HG02973 (cell line): ENCODE measurements around the gene TRIM29.

ENCODE experiments used
- ATAC-seq: cut with Tn5 transposase; IDR thresholded peaks from one replicate; pipeline ENCODE4 v1.9.1; 2021; ENCODE audit warnings: moderate library complexity; ENCODE audit not compliant: unreplicated experiment

Gene TRIM29

DNA sequence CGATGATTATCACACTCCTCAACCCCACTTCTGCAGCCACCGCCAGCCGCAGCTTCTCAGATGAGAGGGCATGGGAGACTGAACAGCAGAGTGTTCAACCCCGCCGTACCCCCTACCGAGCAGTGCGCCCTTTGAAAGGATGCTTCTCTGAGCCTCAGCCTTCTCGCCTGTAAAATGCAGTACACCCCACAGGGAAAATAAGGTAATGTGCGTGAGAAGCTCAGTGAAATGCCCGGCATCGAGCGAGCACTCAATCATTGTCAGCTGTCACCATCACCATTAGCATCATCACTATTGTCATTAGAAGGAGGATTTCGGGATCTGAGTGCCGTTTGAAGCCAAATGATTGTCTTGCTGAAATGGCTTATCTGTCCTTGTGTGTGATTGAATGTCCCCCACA, 13.6 kb downstream of the TRIM29 start:
- ATAC-seq = no peak

DNA sequence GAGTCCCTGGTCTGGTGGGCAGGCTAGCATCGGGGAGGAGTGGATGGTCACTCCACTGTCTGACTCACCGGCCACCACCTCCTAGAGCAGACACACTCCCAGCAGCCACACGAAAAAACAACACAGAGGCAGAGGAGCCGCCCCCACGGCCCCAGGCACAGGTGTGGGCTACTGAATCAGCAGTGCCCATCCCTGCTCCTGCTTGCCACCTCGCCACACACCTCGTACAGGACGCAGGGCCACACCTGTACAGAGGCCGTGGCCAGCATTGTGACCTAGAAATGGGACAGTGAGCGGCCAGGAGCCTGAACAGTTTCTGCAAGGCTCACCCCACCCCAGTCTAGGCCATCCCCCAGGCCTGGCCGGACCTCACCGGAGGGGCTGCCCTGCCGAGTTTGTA, 14.0 kb downstream of the TRIM29 start:
- ATAC-seq = no peak

DNA sequence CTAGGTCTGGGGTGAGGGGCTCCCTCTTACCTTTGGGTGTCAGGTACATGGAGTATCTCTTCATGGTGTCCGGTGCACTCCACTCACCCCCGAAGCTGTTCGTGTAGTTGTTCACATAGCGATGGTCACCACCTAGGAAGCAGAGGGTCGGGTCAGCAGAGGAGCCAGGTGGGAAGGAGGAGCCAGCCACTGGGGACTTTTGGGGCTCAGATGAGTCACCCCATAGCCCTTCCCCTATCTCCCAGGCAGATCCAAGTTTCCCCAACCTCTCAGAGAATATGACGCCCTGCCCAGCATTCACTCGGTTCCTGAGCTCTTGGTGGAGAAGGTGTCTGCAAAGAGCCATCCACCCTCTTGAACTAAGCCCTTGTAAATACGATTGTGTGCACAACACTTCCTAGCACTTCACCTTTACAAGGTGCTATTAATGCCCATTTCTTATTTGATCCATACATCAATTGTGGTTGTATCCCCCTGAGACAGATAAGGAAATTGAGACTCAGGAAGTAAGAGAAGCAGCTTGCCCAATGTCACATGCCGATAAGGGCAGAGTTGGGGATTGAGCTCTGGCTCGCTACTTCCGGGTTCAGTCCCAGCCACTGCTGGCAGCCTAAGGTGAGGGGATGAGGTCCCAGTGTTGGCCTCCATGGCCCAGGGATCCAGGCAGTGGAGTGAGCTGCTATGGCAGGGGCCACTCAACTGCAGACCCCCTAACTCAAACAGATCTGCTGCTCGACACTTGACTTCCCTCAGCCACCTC, 14.8 kb downstream of the TRIM29 start:
- no peak for ATAC-seq

- ATAC-seq = no peak
Measured at GRCh38 chr11:120121914-120122473, 15.9 kb downstream of the TRIM29 start.

DNA sequence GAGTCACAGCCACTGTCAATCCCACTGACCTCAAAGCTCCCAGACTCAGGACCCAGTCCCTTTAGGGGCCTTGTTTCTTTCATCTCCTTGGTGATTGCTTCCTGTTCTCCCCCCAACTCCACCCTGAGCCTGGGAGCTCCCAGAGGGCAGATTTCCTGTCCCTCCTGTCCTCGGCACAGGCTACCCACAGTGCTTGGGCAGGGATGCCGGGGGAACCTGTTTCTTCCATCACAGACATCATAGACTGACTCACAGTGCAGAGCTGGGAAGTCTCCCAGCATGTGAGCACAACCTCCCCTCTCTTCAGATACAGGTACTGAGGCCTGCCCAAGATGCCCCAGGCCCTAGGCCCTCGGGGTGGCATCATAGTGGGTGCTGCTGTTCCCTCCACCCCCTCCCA, 16.6 kb downstream of the TRIM29 start:
- no peak for ATAC-seq

GRCh38 chr11:120120805-120121335, 17.0 kb downstream of the TRIM29 start:
- ATAC-seq = no peak

- no peak for ATAC-seq
Measured at GRCh38 chr11:120119121-120119520, 18.8 kb downstream of the TRIM29 start.

DNA sequence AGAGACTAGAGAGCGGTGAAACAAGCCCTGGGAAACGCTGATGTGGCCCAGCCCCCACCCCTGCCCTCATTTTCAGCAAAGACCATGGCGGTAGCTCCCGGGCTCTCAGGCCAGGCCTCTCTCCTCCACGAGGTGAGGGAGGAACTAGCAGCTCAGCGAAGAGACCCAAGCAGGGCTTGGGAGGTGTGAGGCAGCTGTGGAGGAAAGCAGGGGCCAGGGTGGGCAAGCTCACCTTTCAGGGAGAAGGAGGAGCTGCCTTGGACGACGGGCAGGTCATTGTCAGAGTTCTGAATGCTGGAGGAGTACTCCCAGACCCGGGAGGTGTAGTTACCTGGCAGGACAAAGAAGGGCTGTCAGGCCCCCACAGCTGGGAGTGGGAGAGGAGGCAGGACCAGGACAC, 19.9 kb downstream of the TRIM29 start:
- no peak for ATAC-seq

DNA sequence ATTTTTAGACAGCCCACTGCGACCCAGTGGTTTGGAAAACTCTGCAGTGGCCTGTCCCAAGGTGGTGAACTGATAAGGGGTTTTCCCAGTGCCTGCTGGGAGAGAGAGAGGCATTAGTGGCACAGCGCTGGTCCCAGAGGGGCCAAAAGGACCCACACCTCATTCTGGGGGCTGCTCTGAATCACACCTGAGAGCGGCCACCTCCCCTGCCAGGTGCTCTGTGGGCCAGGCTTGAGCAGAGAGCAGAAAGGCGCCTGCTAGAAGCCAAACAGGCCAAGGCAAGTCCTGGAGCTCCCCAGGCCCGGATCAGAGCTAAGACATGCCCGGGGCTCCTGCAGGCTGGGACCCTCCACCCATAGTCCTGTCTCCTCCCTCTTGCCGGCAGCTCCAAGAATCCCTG, 20.9 kb downstream of the TRIM29 start:
- no peak for ATAC-seq

- no peak for ATAC-seq
Measured at GRCh38 chr11:120115272-120116000, 22.5 kb downstream of the TRIM29 start.

GRCh38 chr11:120112174-120112796, 25.6 kb downstream of the TRIM29 start:
- no peak for ATAC-seq

DNA sequence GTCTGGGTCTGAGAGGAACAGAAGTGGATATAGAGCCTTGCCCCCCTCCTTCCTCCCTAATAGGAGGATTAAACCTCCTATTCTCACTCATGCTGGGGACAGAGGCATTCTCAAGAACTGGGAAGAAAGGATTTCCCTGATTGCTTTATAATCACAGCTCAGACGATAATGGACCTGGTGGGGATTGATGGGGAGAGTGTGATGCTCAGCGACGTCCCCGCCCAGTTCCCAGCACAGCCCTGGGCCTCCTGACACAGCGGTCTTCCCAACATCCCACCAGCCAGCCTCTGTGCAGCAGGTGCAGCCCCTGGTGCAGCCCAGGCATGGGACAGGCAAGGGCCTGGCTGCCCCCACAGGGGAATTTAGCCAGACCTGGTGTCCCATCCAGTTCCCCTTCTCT, 28.4 kb downstream of the TRIM29 start:
- no peak for ATAC-seq

- no peak for ATAC-seq
Measured at GRCh38 chr11:120108785-120109168, 29.1 kb downstream of the TRIM29 start.

GRCh38 chr11:120108154-120108784, 29.6 kb downstream of the TRIM29 start:
- no peak for ATAC-seq

GRCh38 chr11:120107692-120108091, 30.2 kb downstream of the TRIM29 start:
- ATAC-seq = no peak

DNA sequence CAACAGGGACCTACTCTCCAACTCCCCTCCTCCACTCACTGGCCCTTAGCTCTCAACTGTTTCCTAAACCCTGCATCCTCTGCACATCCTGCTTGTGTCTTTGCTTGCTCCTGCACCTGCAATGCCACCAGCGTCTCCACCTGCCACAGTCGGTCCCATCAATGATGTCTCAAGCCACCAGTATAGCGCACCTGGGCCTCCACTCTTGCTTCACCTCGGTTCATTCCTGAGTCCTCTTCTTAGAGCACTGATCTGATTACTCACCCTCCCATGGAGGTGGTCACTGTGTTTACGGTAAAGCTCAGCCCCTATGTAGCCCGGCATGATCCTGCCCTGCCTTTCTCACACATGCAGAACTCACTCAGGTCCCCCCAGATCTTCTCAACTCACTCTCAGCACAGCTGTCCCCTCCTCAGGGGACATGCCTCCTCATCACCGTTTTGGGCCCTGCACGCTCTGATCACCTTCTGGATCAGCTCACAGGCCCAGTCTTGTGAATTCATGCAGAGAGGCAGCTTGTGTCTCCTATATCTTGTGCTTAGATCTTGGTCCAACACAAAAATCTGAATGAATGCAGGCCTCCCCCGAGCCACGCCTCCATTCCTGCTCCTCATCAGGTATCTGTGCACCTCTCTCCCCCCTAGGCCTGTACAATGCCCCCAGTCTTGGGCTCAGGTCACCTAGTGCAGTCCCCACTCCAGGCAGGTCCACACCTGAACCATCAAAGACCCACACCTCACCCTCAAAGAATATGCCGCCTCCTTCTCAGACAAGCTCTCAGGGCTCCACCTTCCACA, 31.4 kb downstream of the TRIM29 start:
- no peak for ATAC-seq

DNA sequence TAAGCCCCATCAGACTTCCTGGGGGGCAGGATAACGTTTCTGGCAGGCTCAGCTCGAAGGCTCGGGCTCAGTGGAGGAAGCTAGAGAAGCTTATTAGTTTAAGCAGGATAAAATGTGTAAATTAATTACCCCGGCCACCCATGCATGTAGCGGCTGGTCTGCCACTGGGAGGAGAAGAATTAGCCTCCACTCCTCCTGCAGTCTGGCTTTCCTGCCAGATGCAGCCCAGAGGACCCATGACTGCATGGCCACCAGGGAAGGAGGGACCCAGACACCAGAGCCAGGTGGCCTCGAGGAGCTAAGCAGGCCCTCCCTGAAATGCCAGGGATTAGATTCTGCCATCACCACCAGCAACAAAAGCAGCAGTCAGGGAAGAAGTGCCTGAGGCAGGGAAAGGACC, 32.3 kb downstream of the TRIM29 start:
- ATAC-seq = no peak

- ATAC-seq = no peak
Measured at GRCh38 chr11:120104041-120104565, 33.8 kb downstream of the TRIM29 start.

DNA sequence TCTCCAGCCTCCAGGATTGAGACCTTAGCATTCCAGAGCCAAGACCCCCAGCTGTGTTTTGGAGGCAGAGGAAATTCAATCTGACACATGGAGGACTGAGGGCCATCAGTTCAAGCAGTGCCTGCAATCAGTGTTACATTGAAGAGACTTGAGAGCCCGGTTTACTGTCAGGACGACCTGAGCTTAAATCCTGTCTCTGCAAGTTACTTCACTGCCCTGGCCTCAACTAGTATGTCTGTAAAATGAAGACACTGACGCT, 35.1 kb downstream of the TRIM29 start:
- no peak for ATAC-seq
